Urinary bladder (tissue), 4 donors: ENCODE data around the gene RAB31. TPM values are rescaled to one million over a fixed set of nuclear protein-coding genes. Genes with fewer than 3 reads are reported as not detected.

ENCODE experiments used
- DNase-seq: peaks from one replicate; pipeline ENCODE4 v3.0.0-alpha.2; 2015; ENCODE audit errors: extremely low spot score
- H3K27ac ChIP-seq: one replicate; pipeline ENCODE4 v1.5.1; 2013; ENCODE audit warnings: low read depth, mild to moderate bottlenecking, moderate library complexity
- H3K36me3 ChIP-seq: one replicate; pipeline ENCODE4 v1.6.1; 2013; ENCODE audit warnings: mild to moderate bottlenecking, moderate library complexity; ENCODE audit not compliant: insufficient read depth
- H3K4me1 ChIP-seq: one replicate; pipeline ENCODE4 v1.6.1; 2013; ENCODE audit warnings: mild to moderate bottlenecking, moderate library complexity; ENCODE audit not compliant: insufficient read depth
- H3K4me3 ChIP-seq: one replicate; pipeline ENCODE4 v1.5.1; 2013; ENCODE audit warnings: low read depth, low read length
- WGBS: extraction: QIAGEN DNeasy Blood & Tissue Kit; methylation state at CpG from one replicate; pipeline ENCODE4 v1.1.7; 2013; 5-methylcytosine and 5-hydroxymethylcytosine counted together
- polyA plus RNA-seq: library from polyadenylated mRNA; stranded (reverse); fragments of 200-250 nt; gene quantifications from one replicate; pipeline ENCODE4 v1.2.3, GENCODE V29; 2013
- total RNA-seq: library from RNA; depleted of rRNA; stranded (reverse); fragments of >200 nt; gene quantifications from one replicate; pipeline ENCODE4 v1.2.3, GENCODE V29; 2014
- donor health status: healthy with polysubstance abuse.
- donor health status: healthy.

RAB31 gene
- total and polyA plus RNA-seq, 2 donors, result 37.1 to 77.2 TPM

- no peak overlapping the region for H3K4me3 ChIP-seq
- WGBS, result 65% methylated on average over 9 of the region's 9 CpGs
- no peaks in the 10 kb centered on the region for H3K36me3 ChIP-seq
- no peak for DNase-seq
- H3K4me1 ChIP-seq, result no peaks in the 10 kb centered on the region
- H3K27ac ChIP-seq, result no peak overlapping the region
Measured at GRCh38 chr18:9683418-9684396, 24.4 kb upstream of the RAB31 start.

DNA sequence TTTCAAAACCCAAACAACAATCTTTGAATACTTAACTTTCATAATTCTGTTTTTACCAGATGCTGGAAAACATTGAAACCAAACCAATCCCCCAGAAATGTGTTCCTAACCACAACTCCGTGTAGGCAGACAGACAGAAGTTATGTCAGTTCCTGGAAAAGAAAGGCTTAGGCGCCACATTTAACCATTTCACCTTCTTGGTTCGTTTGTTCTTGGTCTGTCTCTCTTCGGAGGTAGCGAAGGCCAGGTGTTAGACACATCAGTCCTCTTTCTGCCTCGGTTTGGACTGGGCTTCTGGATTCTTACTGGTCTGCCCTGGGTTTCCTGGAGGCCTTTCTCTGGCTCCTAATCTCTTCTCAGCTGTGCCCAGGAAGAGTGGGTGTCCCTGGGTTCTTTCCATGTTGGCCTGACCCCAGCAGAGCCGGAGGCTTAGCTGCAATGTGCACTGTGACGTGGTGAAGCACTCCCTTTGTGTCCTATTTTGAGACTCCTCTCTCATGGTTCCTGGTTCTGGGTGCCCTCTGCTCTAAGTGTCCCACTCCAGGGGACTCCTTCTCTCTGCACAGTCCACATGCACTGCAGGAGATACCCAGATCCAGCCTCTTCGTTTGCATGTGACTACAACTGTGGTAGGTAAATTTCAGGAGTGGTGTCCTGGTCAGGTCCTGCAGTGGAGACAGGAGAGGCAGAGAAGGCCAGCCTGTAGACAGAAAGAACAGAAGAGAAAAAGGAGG, 23.1 kb upstream of the RAB31 start:
- Histone ChIP-seq H3K36me3 (no peaks in the 10 kb centered on the region), H3K27ac (no peak overlapping the region), H3K4me1 (no peaks in the 10 kb centered on the region), H3K4me3 (no peak overlapping the region)
- DNase-seq, result no peak
- 46% methylated on average over 9 of the region's 9 CpGs for WGBS

DNA sequence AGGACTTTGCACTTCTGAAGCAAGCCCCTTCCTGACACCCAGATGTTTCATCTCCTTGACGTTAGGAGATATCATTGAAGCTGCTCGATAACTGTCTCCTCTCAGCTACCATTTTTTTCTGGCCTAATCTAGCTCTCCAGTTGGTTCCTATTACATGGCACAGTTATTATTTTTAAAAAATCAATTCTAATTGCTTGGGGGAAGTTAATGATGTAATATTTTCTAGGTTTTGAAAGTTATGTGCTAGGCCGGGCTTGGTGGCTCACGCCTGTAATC, 22.5 kb upstream of the RAB31 start:
- no peak for DNase-seq
- 85% methylated on average over 4 of the region's 4 CpGs for WGBS
- Histone ChIP-seq H3K27ac (no peak overlapping the region), H3K4me3 (no peak overlapping the region), H3K36me3 (no peaks in the 10 kb centered on the region), H3K4me1 (no peaks in the 10 kb centered on the region)

DNA sequence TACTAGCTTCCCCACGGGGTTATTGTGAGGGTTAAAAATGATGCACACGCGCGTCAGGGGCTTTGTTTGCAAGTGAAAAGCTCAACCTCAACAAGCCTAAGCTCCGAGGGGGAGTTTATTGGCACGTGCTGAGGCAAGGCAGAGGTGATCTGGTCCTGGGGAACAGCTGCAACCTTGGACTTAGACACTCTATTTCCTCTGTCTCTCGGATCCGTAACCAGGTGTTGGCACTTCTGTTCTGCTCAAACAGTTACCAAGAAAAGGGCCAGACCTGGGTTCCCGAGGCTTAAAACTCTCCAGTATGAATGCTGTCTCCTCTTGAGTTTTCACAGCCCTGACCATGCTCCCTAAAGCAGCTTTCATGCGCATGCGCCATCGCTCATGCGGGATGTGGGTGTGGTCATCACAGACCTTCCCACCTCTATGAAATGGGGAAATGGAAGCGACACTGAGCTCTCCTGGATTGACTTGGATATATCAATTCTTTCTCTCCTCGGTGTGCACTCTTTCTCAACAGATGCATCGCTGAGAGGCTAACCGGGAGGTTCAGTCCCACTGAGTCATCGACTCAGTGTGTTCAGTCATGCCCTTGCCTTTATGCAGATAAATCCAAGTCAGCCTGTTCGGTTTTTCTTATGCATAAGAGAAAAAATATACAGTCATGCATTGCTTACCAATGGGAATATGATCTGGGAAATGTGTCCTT, 19.9 kb upstream of the RAB31 start:
- DNase-seq, result no peak
- no peak overlapping the region for H3K4me3 ChIP-seq
- WGBS, result 71% methylated on average over 19 of the region's 19 CpGs
- no peaks in the 10 kb centered on the region for H3K4me1 ChIP-seq
- H3K36me3 ChIP-seq, result no peaks in the 10 kb centered on the region
- H3K27ac ChIP-seq, result no peak overlapping the region

- no peak for DNase-seq
- 96% methylated on average over 3 of the region's 3 CpGs for WGBS
- no peak overlapping the region for H3K4me3 ChIP-seq
- H3K36me3 ChIP-seq, result no peaks in the 10 kb centered on the region
- H3K4me1 ChIP-seq, result no peaks in the 10 kb centered on the region
- no peak overlapping the region for H3K27ac ChIP-seq
Measured at GRCh38 chr18:9689253-9689652, 18.8 kb upstream of the RAB31 start.

- no peak overlapping the region for H3K27ac ChIP-seq
- H3K36me3 ChIP-seq, result no peaks in the 10 kb centered on the region
- H3K4me1 ChIP-seq, result no peaks in the 10 kb centered on the region
- H3K4me3 ChIP-seq, result no peak overlapping the region
- WGBS, result 93% methylated on average over 3 of the region's 3 CpGs
- no peak for DNase-seq
Measured at GRCh38 chr18:9690418-9691188, 17.5 kb upstream of the RAB31 start.

GRCh38 chr18:9691235-9691634, 16.9 kb upstream of the RAB31 start:
- no peak for DNase-seq
- no peaks in the 10 kb centered on the region for H3K4me1 ChIP-seq
- H3K36me3 ChIP-seq, result no peaks in the 10 kb centered on the region
- H3K4me3 ChIP-seq, result no peak overlapping the region
- no peak overlapping the region for H3K27ac ChIP-seq
- WGBS, result 62% methylated on average over 1 of the region's 1 CpG

GRCh38 chr18:9694174-9694573, 13.9 kb upstream of the RAB31 start:
- Histone ChIP-seq H3K36me3 (no peaks in the 10 kb centered on the region), H3K27ac (no peak overlapping the region), H3K4me3 (no peak overlapping the region), H3K4me1 (no peaks in the 10 kb centered on the region)
- WGBS, result 91% methylated on average over 5 of the region's 5 CpGs
- DNase-seq, result no peak

DNA sequence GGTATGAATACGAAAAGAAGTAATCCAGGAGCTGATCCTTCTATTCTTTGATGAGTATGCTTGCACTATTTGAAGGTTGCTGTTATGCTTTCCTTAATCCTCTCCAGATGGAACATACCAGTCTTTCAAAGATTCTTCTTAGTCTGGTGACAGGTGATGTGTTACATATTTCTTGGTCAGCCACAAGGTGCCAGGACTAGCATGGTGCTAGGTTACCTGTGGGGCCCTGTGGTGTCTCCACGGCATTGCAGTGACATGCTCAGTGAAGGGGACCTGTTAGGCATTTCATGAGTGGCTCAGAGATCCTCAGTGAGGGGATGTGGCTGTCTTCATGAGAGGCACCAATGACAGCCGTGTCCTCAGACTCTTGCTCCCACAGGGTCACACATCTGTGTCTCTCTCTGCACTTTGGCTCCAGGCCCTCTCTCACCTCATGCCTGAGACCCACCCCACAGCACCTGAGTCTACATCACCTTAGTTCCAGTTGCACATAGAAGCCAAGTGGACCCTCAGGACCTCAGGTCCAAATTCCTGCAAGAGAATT, 13.1 kb upstream of the RAB31 start:
- Histone ChIP-seq H3K27ac (no peak overlapping the region), H3K4me3 (no peak overlapping the region), H3K4me1 (no peaks in the 10 kb centered on the region), H3K36me3 (no peaks in the 10 kb centered on the region)
- DNase-seq, result no peak
- WGBS, result 88% methylated on average over 3 of the region's 3 CpGs

GRCh38 chr18:9695605-9696004, 12.5 kb upstream of the RAB31 start:
- H3K36me3 ChIP-seq, result no peaks in the 10 kb centered on the region
- no peak overlapping the region for H3K4me3 ChIP-seq
- no peaks in the 10 kb centered on the region for H3K4me1 ChIP-seq
- DNase-seq, result no peak
- 69% methylated on average over 5 of the region's 5 CpGs for WGBS
- no peak overlapping the region for H3K27ac ChIP-seq

- no peaks in the 10 kb centered on the region for H3K36me3 ChIP-seq
- H3K4me3 ChIP-seq, result no peak overlapping the region
- H3K4me1 ChIP-seq, result no peaks in the 10 kb centered on the region
- WGBS, result 68% methylated on average over 2 of the region's 2 CpGs
- H3K27ac ChIP-seq, result no peak overlapping the region
- DNase-seq, result no peak
Measured at GRCh38 chr18:9696112-9696511, 12.0 kb upstream of the RAB31 start.

- H3K4me1 ChIP-seq, result no peaks in the 10 kb centered on the region
- DNase-seq, result no peak
- H3K4me3 ChIP-seq, result no peak overlapping the region
- H3K36me3 ChIP-seq, result no peaks in the 10 kb centered on the region
- H3K27ac ChIP-seq, result no peak overlapping the region
- WGBS, result 45% methylated on average over 1 of the region's 1 CpG
Measured at GRCh38 chr18:9696701-9697100, 11.4 kb upstream of the RAB31 start.

DNA sequence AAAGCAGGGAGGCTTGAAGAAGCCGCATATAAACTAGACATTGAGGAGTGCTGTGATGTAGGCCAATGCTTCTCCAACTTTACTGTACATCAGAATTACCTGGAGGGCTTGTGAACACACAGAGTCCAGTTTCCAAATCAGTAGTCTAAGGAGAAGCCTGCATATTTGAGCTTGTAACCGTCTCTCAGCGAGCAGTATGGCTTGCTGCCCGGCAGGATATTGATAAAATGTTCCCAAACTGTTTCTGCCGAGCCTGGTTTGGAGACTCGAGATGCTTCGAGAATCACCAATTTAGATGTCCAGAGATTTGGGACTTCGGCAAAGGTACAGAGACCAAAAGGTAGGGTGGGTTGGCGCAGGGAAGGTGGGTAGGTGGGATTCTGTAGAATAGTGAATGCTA, 11.0 kb upstream of the RAB31 start:
- 75% methylated on average over 9 of the region's 9 CpGs for WGBS

More for the DNA sequence above, 11.0 kb upstream of the RAB31 start:
- H3K4me1 ChIP-seq, result no peaks in the 10 kb centered on the region
- DNase-seq, result no peak
- H3K4me3 ChIP-seq, result no peak overlapping the region
- no peaks in the 10 kb centered on the region for H3K36me3 ChIP-seq
- no peak overlapping the region for H3K27ac ChIP-seq
